Liver (tissue), 9 donors: Measurements from ENCODE around the gene TNFRSF1B. TPM values are rescaled to one million over a fixed set of nuclear protein-coding genes. Genes with fewer than 3 reads are reported as not detected.

Experiments used
- DNase-seq: peaks from one replicate; pipeline ENCODE4 v3.0.0-alpha.2; 2017; ENCODE audit warnings: low spot score
- H3K27ac ChIP-seq, 2 donors: one replicate each; pipeline ENCODE4 v1.7.0; 2013; ENCODE audit warnings: inconsistent platforms in 2 of 2, low read length in 2 of 2, control low read depth in 1 of 2, low read depth in 1 of 2, mild to moderate bottlenecking in 1 of 2
- H3K27me3 ChIP-seq, 4 donors: one replicate each; pipeline versions ENCODE4 v1.6.1 to v1.7.0; 2013; ENCODE audit warnings: low read length in 3 of 4, inconsistent platforms in 1 of 4, mild to moderate bottlenecking in 1 of 4, moderate library complexity in 1 of 4; ENCODE audit not compliant: control insufficient read depth in 4 of 4, insufficient read depth in 4 of 4
- H3K36me3 ChIP-seq, 4 donors: one replicate each; pipeline versions ENCODE4 v1.6.1 to v1.7.0; 2013; ENCODE audit warnings: low read length in 3 of 4, mild to moderate bottlenecking in 3 of 4, low read depth in 1 of 4, moderate library complexity in 1 of 4; ENCODE audit not compliant: control insufficient read depth in 4 of 4, insufficient read depth in 3 of 4
- H3K4me1 ChIP-seq, 4 donors: one replicate each; pipeline versions ENCODE4 v1.6.1 to v1.7.0; 2013; ENCODE audit warnings: low read length in 3 of 4, mild to moderate bottlenecking in 3 of 4, moderate library complexity in 1 of 4; ENCODE audit not compliant: control insufficient read depth in 4 of 4, insufficient read depth in 4 of 4
- H3K4me3 ChIP-seq, 3 donors: one replicate each; pipeline versions ENCODE4 v1.6.1 to v1.7.0; 2013; ENCODE audit warnings: low read length in 3 of 3, control low read depth in 1 of 3, low read depth in 1 of 3, mild to moderate bottlenecking in 1 of 3
- H3K9ac ChIP-seq, 2 donors: one replicate each; pipeline ENCODE4 v1.7.0; 2013; ENCODE audit warnings: low read length in 2 of 2, mild to moderate bottlenecking in 2 of 2, moderate library complexity in 2 of 2, control low read depth in 1 of 2, low read depth in 1 of 2
- H3K9me3 ChIP-seq, 4 donors: one replicate each; pipeline versions ENCODE4 v1.6.1 to v1.7.0; 2013; ENCODE audit warnings: low read length in 3 of 4; ENCODE audit not compliant: control insufficient read depth in 4 of 4
- ATF3 ChIP-seq: IDR thresholded peaks from 2 replicates; pipeline ENCODE4 v1.6.1; 2016; ENCODE audit warnings: antibody characterized with exemption
- EGR1 ChIP-seq, 2 donors: IDR thresholded peaks; 2 replicates each; pipeline ENCODE4 v1.6.1; 2016 to 2018; ENCODE audit warnings: antibody characterized with exemption in 2 of 2, low read depth in 2 of 2
- FOXA1 ChIP-seq: IDR thresholded peaks from 2 replicates; pipeline ENCODE4 v1.6.1; 2016; ENCODE audit warnings: antibody characterized with exemption
- FOXA2 ChIP-seq: IDR thresholded peaks from 2 replicates; pipeline ENCODE4 v1.6.1; 2016; ENCODE audit warnings: antibody characterized with exemption
- GABPA ChIP-seq, 2 donors: IDR thresholded peaks in 1 of 2; conservative IDR thresholded peaks in 1 of 2; 2 replicates each; pipeline ENCODE4 v1.6.1; 2016; ENCODE audit warnings: antibody characterized with exemption in 2 of 2, mild to moderate bottlenecking in 1 of 2, moderate library complexity in 1 of 2
- HNF4A ChIP-seq, 2 donors: conservative IDR thresholded peaks; 2 replicates each; pipeline ENCODE4 v1.6.1; 2016; ENCODE audit warnings: antibody characterized with exemption in 2 of 2, mild to moderate bottlenecking in 2 of 2
- HNF4G ChIP-seq: IDR thresholded peaks from 2 replicates; pipeline ENCODE4 v1.6.1; 2016; ENCODE audit warnings: antibody characterized with exemption
- JUND ChIP-seq, 2 donors: IDR thresholded peaks; 2 replicates each; pipeline ENCODE4 v1.6.1; 2016; ENCODE audit warnings: antibody characterized with exemption in 2 of 2
- MAX ChIP-seq: IDR thresholded peaks from 2 replicates; pipeline ENCODE4 v1.6.1; 2016; ENCODE audit warnings: antibody characterized with exemption
- NR2F2 ChIP-seq: IDR thresholded peaks from 2 replicates; pipeline ENCODE4 v1.6.1; 2016; ENCODE audit warnings: antibody characterized with exemption
- RAD21 ChIP-seq, 2 donors: IDR thresholded peaks; 2 replicates each; pipeline ENCODE4 v1.6.1; 2016; ENCODE audit warnings: antibody characterized with exemption in 2 of 2, mild to moderate bottlenecking in 2 of 2
- RXRA ChIP-seq, 2 donors: IDR thresholded peaks; 2 replicates each; pipeline ENCODE4 v1.6.1; 2017 to 2018; ENCODE audit warnings: antibody characterized with exemption in 2 of 2, mild to moderate bottlenecking in 1 of 2
- TAF1 ChIP-seq: conservative IDR thresholded peaks from 2 replicates; pipeline ENCODE4 v1.6.1; 2016; ENCODE audit warnings: antibody characterized with exemption, mild to moderate bottlenecking
- YY1 ChIP-seq: IDR thresholded peaks from 2 replicates; pipeline ENCODE4 v1.6.1; 2016; ENCODE audit warnings: antibody characterized with exemption, mild to moderate bottlenecking
- WGBS: extraction: QIAGEN DNeasy Blood & Tissue Kit; methylation state at CpG from one replicate; pipeline ENCODE4 v1.1.7; 2013; 5-methylcytosine and 5-hydroxymethylcytosine counted together
- polyA plus RNA-seq, 2 donors: library from polyadenylated mRNA; stranded (reverse) in 1 of 2; unstranded in 1 of 2; fragments of 200-250 nt in 1 of 2; fragments of >200 nt in 1 of 2; fragmentation: Nextera tagmentation in 1 of 2; extraction: Ambion mirVana in 1 of 2; gene quantifications; one replicate each; pipeline versions ENCODE4 v1.2.1 to v1.2.3, GENCODE V29; 2013 to 2015
- total RNA-seq, 2 donors: library from RNA; depleted of rRNA; stranded (reverse); fragments of >200 nt; gene quantifications; one replicate each; pipeline ENCODE4 v1.2.3, GENCODE V29; 2014
- TF ChIP-seq, protein P1 (sequence below): IDR thresholded peaks from 2 replicates; pipeline ENCODE4 v1.6.1; 2016; ENCODE audit warnings: antibody characterized with exemption
- TF ChIP-seq, protein P2 (sequence below): fragments of 150-350 bp; IDR thresholded peaks from 2 replicates; pipeline ENCODE4 v1.5.1; 2017; ENCODE audit warnings: improper control_type of control experiment, low read depth, low read length; ENCODE audit not compliant: missing input control
- donor health status: healthy.
- donor health status: healthy.
- donor health status: healthy.
- donor health status: healthy.
- donor health status: healthy.

TNFRSF1B gene
- total and polyA plus RNA-seq, 4 donors = 7.2 to 19.6 (median 16.5) TPM

DNA sequence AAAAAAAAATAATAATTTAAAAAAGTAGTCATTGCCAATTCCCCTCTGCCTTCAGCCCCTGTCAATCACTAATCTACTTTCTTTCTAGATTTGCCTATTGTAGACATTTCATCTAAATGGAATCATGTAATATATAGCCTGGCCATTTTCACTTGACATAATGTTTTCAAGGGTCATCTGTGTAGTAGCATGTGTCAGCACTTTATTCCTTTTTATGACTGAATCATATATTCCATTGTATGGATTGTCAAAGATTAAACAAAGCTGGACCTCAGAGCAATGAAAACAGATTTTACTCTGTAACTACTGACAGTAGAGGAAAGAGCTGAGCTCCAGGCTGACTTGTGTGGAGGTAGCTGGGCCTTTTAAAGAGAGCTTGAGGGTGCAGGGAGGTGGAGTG, 78.9 kb downstream of the TNFRSF1B start:
- H3K9ac ChIP-seq = no peak overlapping the region
- no peak for TF ChIP-seq MAX
- no peak for TF ChIP-seq NR2F2
- no peak for TF ChIP-seq RAD21 (IDR thresholded peaks at IDR 0.05)
- TF ChIP-seq GABPA (IDR thresholded peaks at IDR 0.05 in 1 of 2, conservative IDR thresholded peaks at IDR 0.05 in 1 of 2) = no peak
- no peak for TF ChIP-seq EGR1 (IDR thresholded peaks at IDR 0.05; ENCODE audit: low read depth in 2 of 2)
- TF ChIP-seq HNF4A (conservative IDR thresholded peaks at IDR 0.05) = no peak
- no peak for TF ChIP-seq FOXA2
- no peak for TF ChIP-seq FOXA1
- no peak for TF ChIP-seq YY1
- TF ChIP-seq ATF3 = no peak
- no peak for TF ChIP-seq TAF1
- H3K4me3 ChIP-seq = no peak overlapping the region
- H3K36me3 ChIP-seq = peaks cover 14 to 59% (median 48%) of the 10 kb centered on the region in 4 donors
- no peaks in the 10 kb centered on the region for H3K9me3 ChIP-seq
- no peaks in the 10 kb centered on the region for H3K4me1 ChIP-seq
- DNase-seq = no peak
- no peak overlapping the region for H3K27ac ChIP-seq
- no peaks in the 10 kb centered on the region for H3K27me3 ChIP-seq

DNA sequence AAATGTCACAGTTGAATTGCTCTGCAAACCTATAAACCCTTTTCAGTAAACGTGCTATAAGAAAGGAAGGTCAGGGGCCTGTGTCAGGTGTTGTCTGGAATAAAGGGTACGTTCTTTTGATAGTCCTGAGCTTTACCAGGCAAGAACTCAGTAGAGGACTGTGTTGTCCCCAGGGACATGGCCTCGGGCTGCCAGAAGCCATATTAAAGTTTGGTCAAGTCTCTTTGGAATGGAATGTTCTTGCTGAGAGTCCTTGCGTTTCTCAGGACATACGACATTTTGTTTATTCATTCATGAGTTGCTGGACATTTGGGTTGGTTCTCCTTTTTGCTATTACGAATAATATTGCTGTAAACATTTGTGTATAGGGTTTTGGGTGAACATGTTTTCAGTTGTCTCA, 79.8 kb downstream of the TNFRSF1B start:
- no peaks in the 10 kb centered on the region for H3K27me3 ChIP-seq
- DNase-seq = no peak
- no peaks in the 10 kb centered on the region for H3K4me1 ChIP-seq
- H3K27ac ChIP-seq = no peak overlapping the region
- H3K9me3 ChIP-seq = no peaks in the 10 kb centered on the region
- 78% methylated on average over 6 of the region's 6 CpGs for WGBS
- H3K4me3 ChIP-seq = no peak overlapping the region
- no peak overlapping the region for H3K9ac ChIP-seq
- TF ChIP-seq, protein P1, sequence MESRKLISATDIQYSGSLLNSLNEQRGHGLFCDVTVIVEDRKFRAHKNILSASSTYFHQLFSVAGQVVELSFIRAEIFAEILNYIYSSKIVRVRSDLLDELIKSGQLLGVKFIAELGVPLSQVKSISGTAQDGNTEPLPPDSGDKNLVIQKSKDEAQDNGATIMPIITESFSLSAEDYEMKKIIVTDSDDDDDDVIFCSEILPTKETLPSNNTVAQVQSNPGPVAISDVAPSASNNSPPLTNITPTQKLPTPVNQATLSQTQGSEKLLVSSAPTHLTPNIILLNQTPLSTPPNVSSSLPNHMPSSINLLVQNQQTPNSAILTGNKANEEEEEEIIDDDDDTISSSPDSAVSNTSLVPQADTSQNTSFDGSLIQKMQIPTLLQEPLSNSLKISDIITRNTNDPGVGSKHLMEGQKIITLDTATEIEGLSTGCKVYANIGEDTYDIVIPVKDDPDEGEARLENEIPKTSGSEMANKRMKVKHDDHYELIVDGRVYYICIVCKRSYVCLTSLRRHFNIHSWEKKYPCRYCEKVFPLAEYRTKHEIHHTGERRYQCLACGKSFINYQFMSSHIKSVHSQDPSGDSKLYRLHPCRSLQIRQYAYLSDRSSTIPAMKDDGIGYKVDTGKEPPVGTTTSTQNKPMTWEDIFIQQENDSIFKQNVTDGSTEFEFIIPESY = no peak
- TF ChIP-seq FOXA1 (no peak), YY1 (no peak), RXRA (IDR thresholded peaks at IDR 0.05) (no peak), ATF3 (no peak), JUND (IDR thresholded peaks at IDR 0.05) (no peak), TAF1 (no peak), RAD21 (IDR thresholded peaks at IDR 0.05) (no peak), NR2F2 (no peak), HNF4G (no peak), GABPA (IDR thresholded peaks at IDR 0.05 in 1 of 2, conservative IDR thresholded peaks at IDR 0.05 in 1 of 2) (no peak), FOXA2 (no peak), MAX (no peak)
- TF ChIP-seq, protein P2, sequence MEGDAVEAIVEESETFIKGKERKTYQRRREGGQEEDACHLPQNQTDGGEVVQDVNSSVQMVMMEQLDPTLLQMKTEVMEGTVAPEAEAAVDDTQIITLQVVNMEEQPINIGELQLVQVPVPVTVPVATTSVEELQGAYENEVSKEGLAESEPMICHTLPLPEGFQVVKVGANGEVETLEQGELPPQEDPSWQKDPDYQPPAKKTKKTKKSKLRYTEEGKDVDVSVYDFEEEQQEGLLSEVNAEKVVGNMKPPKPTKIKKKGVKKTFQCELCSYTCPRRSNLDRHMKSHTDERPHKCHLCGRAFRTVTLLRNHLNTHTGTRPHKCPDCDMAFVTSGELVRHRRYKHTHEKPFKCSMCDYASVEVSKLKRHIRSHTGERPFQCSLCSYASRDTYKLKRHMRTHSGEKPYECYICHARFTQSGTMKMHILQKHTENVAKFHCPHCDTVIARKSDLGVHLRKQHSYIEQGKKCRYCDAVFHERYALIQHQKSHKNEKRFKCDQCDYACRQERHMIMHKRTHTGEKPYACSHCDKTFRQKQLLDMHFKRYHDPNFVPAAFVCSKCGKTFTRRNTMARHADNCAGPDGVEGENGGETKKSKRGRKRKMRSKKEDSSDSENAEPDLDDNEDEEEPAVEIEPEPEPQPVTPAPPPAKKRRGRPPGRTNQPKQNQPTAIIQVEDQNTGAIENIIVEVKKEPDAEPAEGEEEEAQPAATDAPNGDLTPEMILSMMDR = no peak
- H3K36me3 ChIP-seq = peaks cover 13 to 65% (median 54%) of the 10 kb centered on the region in 4 donors
